GM12872 (cell line): ENCODE results near the gene CPA4.

Experiments used
- TF ChIP-seq, protein P1 (sequence below): IDR thresholded peaks from 3 replicates; pipeline ENCODE4 v1.5.1; 2011; ENCODE audit warnings: low read depth, mild to moderate bottlenecking, low read length, moderate library complexity; ENCODE audit not compliant: insufficient read depth

CPA4 gene

DNA sequence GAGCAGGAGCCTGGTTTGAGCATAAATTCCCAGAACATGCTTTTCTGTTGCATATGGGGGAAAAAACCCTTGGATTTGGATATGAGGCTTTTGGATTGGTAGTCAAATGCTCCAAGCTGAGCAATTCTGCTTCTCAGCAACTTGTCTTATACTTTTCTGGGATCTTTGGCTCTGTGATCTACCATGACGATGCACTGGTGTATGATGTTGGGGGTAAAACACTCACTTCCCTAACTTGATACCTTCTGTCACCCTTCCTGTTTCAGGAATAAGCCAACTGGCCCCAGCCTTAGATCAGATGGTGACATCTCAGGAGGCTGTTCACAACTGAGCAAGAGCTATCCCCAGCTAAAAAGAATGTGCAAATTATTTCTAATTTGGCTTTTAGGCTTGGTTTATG is 13.1 kb upstream of the CPA4 start:
- TF ChIP-seq, protein P1, sequence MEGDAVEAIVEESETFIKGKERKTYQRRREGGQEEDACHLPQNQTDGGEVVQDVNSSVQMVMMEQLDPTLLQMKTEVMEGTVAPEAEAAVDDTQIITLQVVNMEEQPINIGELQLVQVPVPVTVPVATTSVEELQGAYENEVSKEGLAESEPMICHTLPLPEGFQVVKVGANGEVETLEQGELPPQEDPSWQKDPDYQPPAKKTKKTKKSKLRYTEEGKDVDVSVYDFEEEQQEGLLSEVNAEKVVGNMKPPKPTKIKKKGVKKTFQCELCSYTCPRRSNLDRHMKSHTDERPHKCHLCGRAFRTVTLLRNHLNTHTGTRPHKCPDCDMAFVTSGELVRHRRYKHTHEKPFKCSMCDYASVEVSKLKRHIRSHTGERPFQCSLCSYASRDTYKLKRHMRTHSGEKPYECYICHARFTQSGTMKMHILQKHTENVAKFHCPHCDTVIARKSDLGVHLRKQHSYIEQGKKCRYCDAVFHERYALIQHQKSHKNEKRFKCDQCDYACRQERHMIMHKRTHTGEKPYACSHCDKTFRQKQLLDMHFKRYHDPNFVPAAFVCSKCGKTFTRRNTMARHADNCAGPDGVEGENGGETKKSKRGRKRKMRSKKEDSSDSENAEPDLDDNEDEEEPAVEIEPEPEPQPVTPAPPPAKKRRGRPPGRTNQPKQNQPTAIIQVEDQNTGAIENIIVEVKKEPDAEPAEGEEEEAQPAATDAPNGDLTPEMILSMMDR: no peak

DNA sequence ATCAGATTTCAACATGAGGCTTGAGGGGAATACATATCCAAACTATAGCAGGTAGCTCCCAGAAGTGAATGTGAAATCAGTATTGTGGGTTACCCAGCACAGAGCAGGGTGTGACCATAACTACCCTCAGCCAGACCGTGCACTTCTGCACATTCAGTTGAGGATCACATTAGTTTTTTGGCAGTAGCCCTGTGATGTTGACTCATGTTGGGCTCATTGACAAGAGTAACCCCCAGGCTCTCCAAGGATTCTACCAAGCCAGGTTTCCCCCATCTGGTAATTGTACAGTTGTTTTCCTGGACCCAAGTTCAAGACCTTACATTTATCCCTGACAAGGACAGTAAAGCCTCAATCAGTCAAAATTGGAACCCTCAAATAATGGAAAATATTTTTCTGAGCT is 11.7 kb upstream of the CPA4 start:
- TF ChIP-seq, protein P1: no peak

DNA sequence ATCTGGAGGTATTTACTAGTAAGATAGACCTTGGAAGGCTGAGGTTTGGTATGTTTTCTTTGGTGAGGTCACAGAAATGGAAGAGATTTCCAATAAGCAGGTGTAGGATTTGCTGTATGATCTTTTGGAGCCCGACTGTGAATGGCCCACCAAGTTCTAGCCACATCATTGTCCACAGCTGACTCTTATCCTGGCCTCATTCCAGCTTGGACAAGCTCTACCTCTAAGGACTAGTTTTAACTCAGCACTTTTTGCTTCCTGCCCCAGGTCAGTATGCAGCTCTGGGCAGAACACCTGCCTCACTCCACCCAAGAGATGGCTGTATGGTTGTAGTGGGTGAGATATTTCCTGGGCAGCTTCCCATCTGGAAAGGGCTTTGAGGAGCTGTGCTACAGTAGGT is 6.1 kb upstream of the CPA4 start:
- TF ChIP-seq, protein P1: no peak

DNA sequence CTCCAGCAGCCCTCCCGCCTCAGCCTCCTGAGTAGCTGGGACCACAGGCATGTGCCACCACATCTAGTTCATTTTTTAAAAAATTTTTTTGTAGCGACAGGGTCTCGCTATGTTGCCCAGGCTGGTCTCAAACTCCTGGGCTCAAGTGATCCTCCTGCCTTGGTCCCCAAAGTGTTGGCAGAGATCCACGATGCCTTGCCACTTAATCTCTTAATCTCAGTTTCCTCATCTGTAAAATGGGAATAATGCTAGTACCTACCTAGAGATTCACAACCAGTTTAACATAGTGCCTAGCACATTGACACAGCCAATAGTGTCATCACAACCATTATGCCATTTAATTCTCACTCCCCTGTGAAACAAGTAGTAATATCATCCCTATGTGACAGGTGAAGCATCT is 4.8 kb upstream of the CPA4 start:
- TF ChIP-seq, protein P1: no peak

DNA sequence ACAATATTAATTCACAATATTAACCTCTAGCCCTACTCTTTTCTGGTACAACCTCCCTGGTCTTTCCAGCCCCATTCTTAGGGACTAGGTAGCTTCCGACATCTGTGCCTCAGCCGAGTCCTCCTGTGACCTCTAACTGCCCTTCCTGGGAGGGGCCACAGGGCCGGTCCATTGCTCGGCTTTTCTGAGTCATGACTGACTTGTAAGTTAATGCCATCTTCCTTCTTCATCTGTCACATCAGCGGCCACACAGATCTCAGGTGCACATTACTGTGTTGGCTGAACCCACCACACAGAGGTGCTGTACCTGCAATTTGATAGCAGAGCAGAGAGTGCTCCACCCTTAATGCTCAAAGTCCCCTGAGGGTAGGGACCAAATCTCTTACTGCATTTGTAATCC is 4.1 kb upstream of the CPA4 start:
- TF ChIP-seq, protein P1: no peak

DNA sequence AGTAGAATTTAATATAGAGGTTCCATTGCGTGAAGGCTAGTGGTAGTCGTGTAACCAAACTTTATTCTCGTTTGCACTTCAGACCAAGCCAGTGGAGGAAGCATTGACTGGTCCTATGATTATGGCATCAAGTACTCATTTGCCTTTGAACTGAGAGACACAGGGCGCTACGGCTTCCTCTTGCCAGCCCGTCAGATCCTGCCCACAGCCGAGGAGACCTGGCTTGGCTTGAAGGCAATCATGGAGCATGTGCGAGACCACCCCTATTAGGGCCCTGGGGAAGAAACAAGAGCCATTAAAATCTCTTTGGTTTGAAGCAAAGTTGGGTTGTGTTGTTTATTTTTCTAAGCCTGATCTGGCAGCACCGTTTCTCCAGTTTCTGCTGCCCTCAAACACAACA is 3.5 kb upstream of the CPA4 start:
- TF ChIP-seq, protein P1: no peak

DNA sequence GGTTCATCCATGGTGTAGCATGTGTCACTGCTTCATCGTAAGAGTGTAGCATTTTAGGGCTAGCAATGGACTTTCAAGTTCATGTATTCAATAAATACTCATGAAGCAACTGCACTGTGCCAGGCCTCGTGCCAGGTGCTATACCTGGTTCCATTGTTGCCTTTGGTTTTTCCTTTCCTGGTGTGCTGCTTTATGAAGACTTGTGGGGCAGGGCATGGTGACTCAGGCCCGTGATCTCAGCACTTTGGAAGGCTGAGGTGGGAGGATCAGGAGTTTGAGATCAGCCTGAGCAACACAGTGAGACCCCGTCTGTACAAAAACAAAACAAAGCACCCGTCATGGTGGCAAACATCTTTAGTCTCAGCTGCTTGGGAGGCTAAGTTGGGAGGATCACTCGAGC is 2.2 kb upstream of the CPA4 start:
- TF ChIP-seq, protein P1: no peak

DNA sequence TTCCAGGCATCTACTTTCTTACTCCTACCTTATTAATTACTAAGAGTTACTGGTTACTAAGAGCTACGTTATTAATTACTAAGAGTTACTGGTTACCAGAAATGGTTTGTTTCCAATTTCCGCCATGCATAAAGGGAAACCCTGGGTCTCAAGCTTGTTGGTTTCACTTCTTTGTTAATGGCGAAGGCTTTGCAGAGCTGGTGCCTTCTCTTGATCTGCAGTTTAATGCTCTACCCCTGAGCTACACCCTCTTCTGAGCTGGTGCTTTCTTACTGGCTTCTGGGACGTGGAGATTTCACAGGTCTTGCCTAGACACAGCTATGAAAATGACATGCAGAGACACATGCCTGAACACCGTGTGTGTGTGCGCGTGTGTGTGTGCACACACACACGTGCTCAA is 560 bp downstream of the CPA4 start:
- TF ChIP-seq, protein P1: no peak
